H9 (cell line): ENCODE measurements around the gene COP1. TPM values are rescaled to one million over a fixed set of nuclear protein-coding genes. Genes with fewer than 3 reads are reported as not detected.

Experiments used
- DNase-seq: peaks from one replicate; pipeline ENCODE4 v3.0.0-alpha.2; 2017
- H2AFZ ChIP-seq: one replicate; pipeline ENCODE4 v1.6.1; 2013; ENCODE audit warnings: mild to moderate bottlenecking, low read length, control low read depth, moderate library complexity
- H2AK5ac ChIP-seq: 2 replicates; pipeline ENCODE4 v1.6.1; 2013; ENCODE audit warnings: low read length, control low read depth, mixed read lengths; ENCODE audit not compliant: insufficient read length
- H2BK120ac ChIP-seq: one replicate; pipeline ENCODE4 v1.6.1; 2013; ENCODE audit warnings: low read depth, mild to moderate bottlenecking, low read length, control low read depth, inconsistent platforms; ENCODE audit not compliant: poor library complexity, severe bottlenecking
- H2BK12ac ChIP-seq: 2 replicates; pipeline ENCODE4 v1.6.1; 2013; ENCODE audit warnings: low read length, control low read depth, mixed read lengths, low read depth; ENCODE audit not compliant: insufficient read length
- H2BK15ac ChIP-seq: 2 replicates; pipeline ENCODE4 v1.6.1; 2013; ENCODE audit warnings: low read depth, low read length, control low read depth
- H2BK20ac ChIP-seq: one replicate; pipeline ENCODE4 v1.6.1; 2013; ENCODE audit warnings: low read depth, mild to moderate bottlenecking, low read length, control low read depth, inconsistent platforms; ENCODE audit not compliant: poor library complexity, severe bottlenecking
- H2BK5ac ChIP-seq: 2 replicates; pipeline ENCODE4 v1.6.1; 2013; ENCODE audit warnings: low read length, control low read depth, mixed read lengths; ENCODE audit not compliant: insufficient read length
- H3K14ac ChIP-seq: 2 replicates; pipeline ENCODE4 v1.6.1; 2013; ENCODE audit warnings: low read length, control low read depth; ENCODE audit not compliant: insufficient read depth
- H3K18ac ChIP-seq: 2 replicates; pipeline ENCODE4 v1.6.1; 2013; ENCODE audit warnings: low read depth, mild to moderate bottlenecking, mixed read lengths, low read length, control low read depth; ENCODE audit not compliant: insufficient read length
- H3K23ac ChIP-seq: 2 replicates; pipeline ENCODE4 v1.6.1; 2013; ENCODE audit warnings: low read length, control low read depth, mixed read lengths, low read depth; ENCODE audit not compliant: insufficient read length
- H3K23me2 ChIP-seq: 2 replicates; pipeline ENCODE4 v1.6.1; 2013; ENCODE audit warnings: low read depth, mild to moderate bottlenecking, mixed read lengths, low read length, control low read depth; ENCODE audit not compliant: insufficient read length, poor library complexity, severe bottlenecking
- H3K27ac ChIP-seq: 2 replicates; pipeline ENCODE4 v1.5.1; 2013; ENCODE audit warnings: low read length, control low read depth, mixed read lengths, low read depth; ENCODE audit not compliant: insufficient read length
- H3K27me3 ChIP-seq: 2 replicates; pipeline ENCODE4 v1.6.1; 2013; ENCODE audit warnings: low read length, control low read depth, inconsistent platforms; ENCODE audit not compliant: insufficient read depth
- H3K4ac ChIP-seq: 2 replicates; pipeline ENCODE4 v1.6.1; 2013; ENCODE audit warnings: low read depth, mild to moderate bottlenecking, control low read depth, inconsistent platforms, low read length, moderate library complexity
- H3K4me1 ChIP-seq: 2 replicates; pipeline ENCODE4 v1.6.1; 2013; ENCODE audit warnings: low read length, control low read depth, inconsistent platforms; ENCODE audit not compliant: insufficient read depth
- H3K4me2 ChIP-seq: 2 replicates; pipeline ENCODE4 v1.6.1; 2013; ENCODE audit warnings: low read length, control low read depth, mixed read lengths; ENCODE audit not compliant: insufficient read length, insufficient read depth
- H3K56ac ChIP-seq: 2 replicates; pipeline ENCODE4 v1.6.1; 2013; ENCODE audit warnings: low read depth, mild to moderate bottlenecking, mixed read lengths, low read length, control low read depth; ENCODE audit not compliant: insufficient read length
- H3K79me1 ChIP-seq: 2 replicates; pipeline ENCODE4 v1.6.1; 2013; ENCODE audit warnings: low read depth, mild to moderate bottlenecking, moderate library complexity, low read length, control low read depth, inconsistent platforms; ENCODE audit not compliant: insufficient read depth, poor library complexity, severe bottlenecking
- H3K79me2 ChIP-seq: 2 replicates; pipeline ENCODE4 v1.6.1; 2013; ENCODE audit warnings: low read length, control low read depth, inconsistent platforms; ENCODE audit not compliant: insufficient read depth
- H3K9ac ChIP-seq: 2 replicates; pipeline ENCODE4 v1.6.1; 2013; ENCODE audit warnings: low read length, control low read depth, mixed read lengths; ENCODE audit not compliant: insufficient read length; ENCODE audit errors: extremely low read depth
- H3K9me3 ChIP-seq: one replicate; pipeline ENCODE4 v1.6.1; 2013; ENCODE audit warnings: low read depth, low read length, inconsistent platforms; ENCODE audit not compliant: control insufficient read depth
- H3T11ph ChIP-seq: one replicate; pipeline ENCODE4 v1.6.1; 2013; ENCODE audit warnings: mild to moderate bottlenecking, low read length, control low read depth, inconsistent platforms
- H4K20me1 ChIP-seq: one replicate; pipeline ENCODE4 v1.6.1; 2013; ENCODE audit not compliant: control insufficient read depth, insufficient read length, insufficient read depth
- H4K5ac ChIP-seq: 2 replicates; pipeline ENCODE4 v1.6.1; 2013; ENCODE audit warnings: low read depth, mild to moderate bottlenecking, mixed read lengths, low read length, control low read depth; ENCODE audit not compliant: insufficient read length
- H4K8ac ChIP-seq: replicated peaks from 2 replicates; pipeline ENCODE4 v1.6.1; 2013; ENCODE audit warnings: low read length, control low read depth, mixed read lengths, low read depth; ENCODE audit not compliant: insufficient read length
- H4K91ac ChIP-seq: 2 replicates; pipeline ENCODE4 v1.6.1; 2013; ENCODE audit warnings: low read depth, mild to moderate bottlenecking, moderate library complexity, mixed read lengths, low read length, control low read depth; ENCODE audit not compliant: insufficient read length
- H3K27ac Mint-ChIP-seq, 3 experiments: 2 replicates in 2 of 3; 3 replicates in 1 of 3; pipeline ENCODE4 v1.8.0; 2020 to 2021; ENCODE audit warnings: mixed read lengths in 3 of 3, mild to moderate bottlenecking in 1 of 3, moderate library complexity in 1 of 3
- H3K27me3 Mint-ChIP-seq: 2 replicates; pipeline ENCODE4 v1.8.0; 2021; ENCODE audit warnings: low read depth, mild to moderate bottlenecking, moderate library complexity, mixed read lengths
- H3K36me3 Mint-ChIP-seq, 3 experiments: 2 replicates in 2 of 3; 3 replicates in 1 of 3; pipeline ENCODE4 v1.8.0; 2020 to 2021; ENCODE audit warnings: low read depth in 3 of 3, mixed read lengths in 3 of 3; ENCODE audit not compliant: insufficient read depth in 1 of 3
- H3K4me1 Mint-ChIP-seq, 2 experiments: 2 replicates each; pipeline ENCODE4 v1.8.0; 2020; ENCODE audit warnings: mixed read lengths in 2 of 2
- H3K4me3 Mint-ChIP-seq, 2 experiments: 2 replicates in 1 of 2; 3 replicates in 1 of 2; pipeline ENCODE4 v1.8.0; 2020 to 2021; ENCODE audit warnings: mild to moderate bottlenecking in 2 of 2, mixed read lengths in 2 of 2, moderate library complexity in 1 of 2
- H3K9me3 Mint-ChIP-seq, 2 experiments: 2 replicates in 1 of 2; 3 replicates in 1 of 2; pipeline ENCODE4 v1.8.0; 2020; ENCODE audit warnings: mild to moderate bottlenecking in 2 of 2, mixed read lengths in 2 of 2, moderate library complexity in 1 of 2
- WGBS: extraction: QIAGEN DNeasy Blood & Tissue Kit; methylation state at CpG from one replicate; pipeline ENCODE4 v1.1.7; 2013; ENCODE audit warnings: missing lambda C conversion rate, low lambda C conversion rate, mixed read lengths; ENCODE audit not compliant: insufficient read length; ENCODE audit errors: extremely low coverage; 5-methylcytosine and 5-hydroxymethylcytosine counted together
- total RNA-seq: library from RNA; stranded (reverse); gene quantifications from 2 replicates; pipeline ENCODE4 v1.2.1, GENCODE V29; 2021
- TF ChIP-seq, protein P1 (sequence below): fragments of 200-600 bp; sonication (generic); conservative IDR thresholded peaks from 3 replicates; pipeline ENCODE4 v1.8.0; 2021; ENCODE audit warnings: antibody characterized with exemption, mild to moderate bottlenecking

The COP1 gene
- total RNA-seq, 1 experiment from 2014 or later = 41.3 TPM

DNA sequence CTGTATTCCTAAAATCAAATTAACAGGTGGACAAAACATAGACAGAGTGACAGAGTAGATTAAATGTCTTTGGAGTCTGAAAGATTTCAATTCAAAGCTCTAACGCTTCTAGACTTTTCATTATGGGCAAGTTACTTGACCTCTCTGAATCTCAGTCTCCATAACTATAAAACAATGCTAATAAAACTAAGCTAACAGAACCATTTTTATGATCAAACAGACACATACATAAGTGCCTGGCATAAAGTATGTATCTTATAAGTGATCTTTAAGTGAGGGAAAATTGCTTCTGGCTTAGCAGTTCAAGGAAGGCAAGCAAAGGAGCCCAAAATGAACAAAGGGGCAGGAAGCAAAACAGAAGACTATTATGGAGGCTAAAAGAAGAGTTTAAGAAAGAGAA lies 246.9 kb downstream of the COP1 start:
- H2BK5ac ChIP-seq = no peak overlapping the region
- Mint-ChIP-seq H3K9me3 (no peaks in the 10 kb centered on the region), H3K4me3 (no peak overlapping the region), H3K36me3 (peaks cover 0 to 5% (median 2%) of the 10 kb centered on the region in 3 experiments; a peak in 3 of 7 replicates), H3K27ac (no peak overlapping the region), H3K4me1 (peaks cover 12 to 13% of the 10 kb centered on the region in 2 experiments), H3K27me3 (no peaks in the 10 kb centered on the region)
- H3K18ac ChIP-seq = no peak overlapping the region
- no peak overlapping the region for H3K14ac ChIP-seq
- H4K91ac ChIP-seq = no peak overlapping the region
- no peaks in the 10 kb centered on the region for H3K9me3 ChIP-seq
- H4K8ac ChIP-seq = no peak overlapping the region
- no peak overlapping the region for H3K56ac ChIP-seq
- no peak overlapping the region for H2AK5ac ChIP-seq
- no CpG with 5 or more reads among the region's 1 CpG for WGBS
- TF ChIP-seq, protein P1, sequence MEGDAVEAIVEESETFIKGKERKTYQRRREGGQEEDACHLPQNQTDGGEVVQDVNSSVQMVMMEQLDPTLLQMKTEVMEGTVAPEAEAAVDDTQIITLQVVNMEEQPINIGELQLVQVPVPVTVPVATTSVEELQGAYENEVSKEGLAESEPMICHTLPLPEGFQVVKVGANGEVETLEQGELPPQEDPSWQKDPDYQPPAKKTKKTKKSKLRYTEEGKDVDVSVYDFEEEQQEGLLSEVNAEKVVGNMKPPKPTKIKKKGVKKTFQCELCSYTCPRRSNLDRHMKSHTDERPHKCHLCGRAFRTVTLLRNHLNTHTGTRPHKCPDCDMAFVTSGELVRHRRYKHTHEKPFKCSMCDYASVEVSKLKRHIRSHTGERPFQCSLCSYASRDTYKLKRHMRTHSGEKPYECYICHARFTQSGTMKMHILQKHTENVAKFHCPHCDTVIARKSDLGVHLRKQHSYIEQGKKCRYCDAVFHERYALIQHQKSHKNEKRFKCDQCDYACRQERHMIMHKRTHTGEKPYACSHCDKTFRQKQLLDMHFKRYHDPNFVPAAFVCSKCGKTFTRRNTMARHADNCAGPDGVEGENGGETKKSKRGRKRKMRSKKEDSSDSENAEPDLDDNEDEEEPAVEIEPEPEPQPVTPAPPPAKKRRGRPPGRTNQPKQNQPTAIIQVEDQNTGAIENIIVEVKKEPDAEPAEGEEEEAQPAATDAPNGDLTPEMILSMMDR = no peak
- no peak overlapping the region for H2AFZ ChIP-seq
- no peaks in the 10 kb centered on the region for H3K79me1 ChIP-seq
- no peaks in the 10 kb centered on the region for H4K20me1 ChIP-seq
- H4K5ac ChIP-seq = no peak overlapping the region
- H3T11ph ChIP-seq = no peak overlapping the region
- no peak overlapping the region for H2BK120ac ChIP-seq
- no peaks in the 10 kb centered on the region for H3K23me2 ChIP-seq
- H2BK20ac ChIP-seq = no peak overlapping the region
- H3K4me2 ChIP-seq = no peak overlapping the region
- no peak overlapping the region for H3K4ac ChIP-seq
- no peak overlapping the region for H3K27ac ChIP-seq
- H3K27me3 ChIP-seq = no peaks in the 10 kb centered on the region
- no peaks in the 10 kb centered on the region for H3K79me2 ChIP-seq
- H3K4me1 ChIP-seq = peaks cover 4% of the 10 kb centered on the region; the same call in 1 of the 2 replicates
- no peak overlapping the region for H2BK15ac ChIP-seq
- no peak overlapping the region for H3K9ac ChIP-seq
- H2BK12ac ChIP-seq = no peak overlapping the region
- DNase-seq = no peak
- no peak overlapping the region for H3K23ac ChIP-seq
